Skin epidermis (tissue), 12 donors: ENCODE data around the gene SPIRE1.

Experiments used
- H3K27ac ChIP-seq, 21 experiments: fragments of 200-600 bp; sonication (generic) in 11 of 21; one replicate each; pipeline ENCODE4 v1.5.0; 2020; ENCODE audit warnings: mild to moderate bottlenecking in 3 of 21, inconsistent platforms in 2 of 21, moderate library complexity in 2 of 21
- H3K4me3 ChIP-seq, 7 experiments: fragments of 200-600 bp; sonication (generic) in 2 of 7; one replicate each; pipeline ENCODE4 v1.5.0; 2020; ENCODE audit warnings: inconsistent platforms in 2 of 7, mild to moderate bottlenecking in 2 of 7, moderate library complexity in 1 of 7

Gene SPIRE1

DNA sequence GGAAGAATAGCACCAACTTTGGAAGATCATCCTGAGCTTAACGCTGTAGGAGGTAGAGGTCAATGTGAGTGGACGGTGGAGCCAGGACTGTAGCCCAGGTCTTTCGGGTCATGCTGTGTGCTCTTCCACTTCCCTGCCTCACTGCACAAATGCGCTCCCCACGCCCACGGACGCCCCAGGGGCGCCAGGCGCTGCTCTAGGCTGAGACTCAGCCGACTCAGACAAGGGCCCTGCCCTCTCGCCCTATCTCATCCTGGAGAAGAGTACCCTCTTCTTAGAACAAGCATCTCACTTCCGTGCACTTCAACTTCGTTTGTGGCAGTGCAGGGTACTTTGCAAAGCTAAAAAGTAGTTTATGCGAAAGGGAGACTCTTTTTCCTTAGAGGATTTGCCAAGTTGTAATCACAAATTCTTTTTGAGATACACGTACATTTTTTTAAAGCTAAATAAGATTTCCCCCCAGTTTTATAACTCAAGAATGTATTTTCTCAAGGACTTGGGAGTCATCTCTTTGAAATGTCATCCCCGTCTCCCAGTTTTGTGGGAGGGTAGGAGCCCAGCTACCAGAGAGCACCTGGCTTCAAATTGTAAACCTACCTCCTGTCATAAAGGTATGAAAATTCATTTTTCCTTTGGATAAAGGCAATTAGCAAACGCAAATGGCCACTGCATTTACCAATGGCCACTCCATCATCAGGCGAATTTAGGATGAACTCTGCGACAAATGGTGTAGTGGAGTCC lies 251.4 kb downstream of the SPIRE1 start:
- Histone ChIP-seq H3K4me3 (no peak overlapping the region), H3K27ac (no peak overlapping the region)

DNA sequence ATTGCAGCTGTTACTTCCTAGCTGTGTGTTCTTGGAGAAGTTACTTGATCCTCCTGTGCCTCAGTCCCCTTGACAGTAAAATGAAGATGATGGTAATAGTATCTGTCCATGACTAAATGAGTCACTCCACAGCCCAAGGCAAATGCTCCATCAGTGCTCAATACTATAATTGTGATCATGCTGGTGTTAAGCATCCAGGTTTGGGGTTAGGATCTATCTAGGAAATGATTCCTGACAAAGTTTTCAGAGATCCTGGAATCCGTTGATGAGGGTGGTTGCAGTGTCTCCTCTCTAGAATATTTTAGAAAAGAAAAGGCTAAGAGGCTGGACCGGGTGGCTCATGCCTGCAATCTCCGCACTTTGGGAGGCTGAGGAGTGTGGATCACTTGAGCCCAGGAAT lies 252.8 kb downstream of the SPIRE1 start:
- Histone ChIP-seq H3K27ac (no peak overlapping the region), H3K4me3 (no peak overlapping the region)

DNA sequence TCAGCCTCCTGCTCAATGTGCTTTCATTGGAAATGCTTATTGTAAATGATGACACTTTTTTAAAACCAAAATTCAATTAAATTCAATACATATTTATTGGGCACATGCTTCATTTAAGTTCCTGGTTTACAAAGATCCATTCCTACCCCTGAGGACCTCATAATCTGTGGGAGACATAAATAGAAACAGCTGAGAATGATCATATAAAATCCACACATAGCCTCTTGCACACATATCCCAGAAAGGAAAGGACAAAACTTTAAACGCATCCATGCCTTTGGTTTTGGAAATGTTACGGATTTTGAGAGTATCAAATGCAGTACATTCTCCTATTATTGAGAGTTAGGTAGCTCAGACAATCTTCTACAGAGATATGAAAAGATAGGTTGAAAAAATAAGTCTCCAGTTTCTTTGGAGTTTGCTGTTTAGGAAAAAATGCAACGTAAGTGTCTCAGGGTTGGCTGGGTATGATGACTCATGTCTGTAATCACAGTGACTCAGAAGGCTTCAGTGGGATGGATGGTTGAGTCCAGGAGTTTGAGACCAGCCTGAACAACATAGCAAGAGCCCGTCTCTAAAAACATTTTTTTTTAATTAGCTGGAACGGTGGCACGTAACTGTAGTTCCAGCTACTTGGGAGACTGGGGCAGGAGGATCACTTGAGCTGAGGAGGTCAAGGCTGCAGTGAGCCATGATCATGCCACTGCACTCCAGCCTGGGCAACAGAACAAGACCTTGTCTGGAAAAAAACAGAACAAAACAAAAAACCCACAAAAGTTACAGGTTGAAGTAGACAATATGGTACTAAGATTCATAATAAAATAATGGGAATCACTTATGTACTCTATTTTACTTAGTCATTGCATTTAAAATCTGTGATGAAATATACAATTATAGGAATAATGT lies 254.1 kb downstream of the SPIRE1 start:
- peak overlapping the region in 2 of 21 experiments; percentile 1 to 26 for H3K27ac ChIP-seq
- no peak overlapping the region for H3K4me3 ChIP-seq

GRCh38 chr18:12401881-12402280 lies 256.0 kb downstream of the SPIRE1 start:
- no peak overlapping the region for H3K4me3 ChIP-seq
- H3K27ac ChIP-seq: no peak overlapping the region

DNA sequence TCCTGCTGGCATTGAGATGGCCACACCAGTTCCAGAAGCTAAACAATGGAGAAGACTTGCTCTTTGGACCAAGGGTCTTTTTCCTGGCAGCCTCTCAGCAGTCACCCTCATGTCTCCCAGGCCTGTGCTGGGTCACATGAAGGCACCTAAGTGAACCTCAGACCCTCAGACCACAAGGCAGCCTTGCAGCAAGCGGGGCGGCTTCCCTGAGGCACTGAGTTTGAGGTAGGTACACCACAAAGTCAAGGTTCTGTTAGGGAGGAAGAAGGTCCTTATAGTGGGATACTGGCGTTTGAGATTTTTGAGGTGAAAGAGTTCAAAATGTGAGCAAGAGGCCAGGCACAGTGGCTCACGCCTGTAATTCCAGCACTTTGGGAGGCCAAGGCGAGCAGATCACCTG lies 258.7 kb downstream of the SPIRE1 start:
- Histone ChIP-seq H3K4me3 (no peak overlapping the region), H3K27ac (no peak overlapping the region)

- Histone ChIP-seq H3K27ac (no peak overlapping the region), H3K4me3 (no peak overlapping the region)
Observed at GRCh38 chr18:12398625-12399024, 259.3 kb downstream of the SPIRE1 start.

DNA sequence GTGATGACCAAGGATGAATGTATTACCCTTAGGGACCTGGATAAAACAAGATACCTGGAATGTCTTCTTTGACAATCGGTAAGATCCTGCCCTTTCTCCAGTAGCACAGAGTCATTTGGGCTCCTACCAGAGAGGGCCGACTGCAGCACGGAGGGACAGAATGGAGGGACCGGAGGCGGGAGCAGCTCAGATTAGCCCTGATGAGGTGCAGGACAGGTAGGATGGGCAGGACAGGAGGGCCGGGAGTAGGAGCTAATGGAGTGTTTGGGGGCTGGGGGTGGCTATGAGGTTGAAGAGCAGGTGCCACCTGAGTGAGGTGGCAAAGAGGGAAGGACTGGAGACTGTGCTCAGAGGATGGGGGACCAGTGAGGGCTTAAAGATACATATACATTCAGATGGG lies 260.1 kb downstream of the SPIRE1 start:
- Histone ChIP-seq H3K27ac (no peak overlapping the region), H3K4me3 (no peak overlapping the region)

DNA sequence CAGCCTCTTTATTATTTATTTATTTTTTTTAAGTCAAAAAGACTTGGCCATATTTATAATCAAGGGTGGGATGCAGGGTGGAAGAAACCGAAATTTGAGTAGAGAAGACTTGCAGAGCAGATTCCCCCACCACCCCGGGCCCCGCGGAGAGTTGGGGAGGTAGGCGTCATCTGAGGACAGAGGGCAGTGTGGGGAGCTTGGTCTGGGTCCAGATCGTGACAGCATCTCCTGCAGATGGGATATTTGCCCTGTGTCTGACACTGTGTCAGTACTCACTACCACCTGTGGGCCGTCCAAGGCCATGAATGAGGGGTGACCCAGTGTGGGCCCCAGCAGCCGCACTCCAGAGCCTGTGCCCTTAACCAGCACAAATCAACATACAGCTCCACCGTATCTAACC lies 260.7 kb downstream of the SPIRE1 start:
- no peak overlapping the region for H3K4me3 ChIP-seq
- H3K27ac ChIP-seq: no peak overlapping the region
